NOMO-1 treated with dmso at 0.1 percent for 144 hours (cell line): ENCODE data around the gene GPR183.

Source experiments
- DNase-seq: peaks from one replicate; lab custom pipeline; 2025; ENCODE audit not compliant: unreplicated experiment; lab: John Stamatoyannopoulos, UW

GPR183 gene

DNA sequence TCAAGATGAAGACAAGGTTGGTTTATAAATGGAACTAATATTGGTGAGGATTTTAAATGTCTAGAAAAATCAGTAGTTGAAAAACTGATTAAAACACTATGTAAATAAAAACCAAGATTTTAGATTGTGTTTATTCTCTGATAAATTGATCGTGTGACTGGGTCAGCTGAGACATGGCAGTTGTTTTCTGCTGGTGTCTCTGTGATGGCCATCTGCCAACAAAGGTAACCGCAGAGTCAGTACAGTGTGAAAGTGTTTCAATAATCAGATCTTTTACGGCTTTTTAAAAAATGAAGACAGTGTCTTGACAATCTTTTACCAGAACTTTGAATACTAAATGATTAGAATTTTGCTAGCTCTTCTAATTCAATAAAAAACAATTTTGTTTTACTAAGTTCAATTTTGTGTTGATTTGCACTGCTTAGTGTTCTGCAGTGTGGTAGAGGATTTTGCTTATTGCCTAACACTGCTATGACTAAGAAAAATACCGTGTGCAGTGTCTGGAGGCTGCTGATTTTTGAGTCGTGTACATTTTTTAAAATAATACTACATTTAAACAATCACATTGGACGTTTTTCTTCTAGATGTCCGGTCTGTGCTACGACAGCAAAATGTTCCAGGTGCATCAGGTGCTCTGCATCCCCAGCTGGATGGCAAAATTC is 32.7 kb upstream of the GPR183 start:
- no peak for DNase-seq

DNA sequence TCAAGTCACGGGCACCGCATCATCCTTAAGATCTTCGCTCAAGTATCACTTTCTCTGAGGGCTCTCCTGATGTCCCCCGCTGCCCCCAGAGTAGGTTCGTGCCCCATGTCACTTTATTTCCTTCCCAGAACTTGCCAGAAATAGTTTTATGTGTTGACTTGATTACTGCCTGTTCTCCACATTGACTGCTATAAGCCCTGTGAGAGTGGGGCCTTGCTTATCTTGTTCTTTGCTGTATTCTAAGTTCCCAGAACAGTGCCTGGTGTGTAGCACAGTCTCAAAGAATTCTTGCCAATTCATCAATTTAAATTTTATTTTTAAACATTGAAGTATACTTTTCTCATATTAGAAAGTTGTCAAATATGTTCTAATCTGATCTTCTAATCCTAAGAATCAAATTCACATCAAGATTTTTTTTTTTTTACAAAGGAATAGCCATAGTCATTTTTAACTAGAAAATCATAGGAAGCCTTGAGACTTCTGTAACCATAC is 32.1 kb upstream of the GPR183 start:
- DNase-seq, result no peak

DNA sequence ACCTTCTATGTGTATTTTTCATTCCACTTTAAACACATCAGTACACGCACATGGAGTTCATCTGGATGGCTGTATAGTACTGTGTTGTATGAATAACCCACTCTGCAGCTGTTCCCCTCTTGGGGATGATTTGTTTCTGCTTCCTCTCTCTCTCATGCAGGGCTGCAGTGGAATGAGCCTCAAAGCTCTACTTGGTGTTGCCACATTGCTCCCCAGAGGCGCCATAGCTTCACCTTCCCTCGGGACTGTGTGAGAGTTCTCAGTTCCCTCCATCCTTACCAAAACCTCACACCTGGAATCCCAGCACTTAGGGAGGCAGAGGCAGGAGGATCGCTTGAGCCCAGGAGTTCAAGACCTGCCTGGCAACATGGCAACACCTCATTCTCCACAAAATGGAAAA is 28.4 kb upstream of the GPR183 start:
- DNase-seq, result no peak

DNA sequence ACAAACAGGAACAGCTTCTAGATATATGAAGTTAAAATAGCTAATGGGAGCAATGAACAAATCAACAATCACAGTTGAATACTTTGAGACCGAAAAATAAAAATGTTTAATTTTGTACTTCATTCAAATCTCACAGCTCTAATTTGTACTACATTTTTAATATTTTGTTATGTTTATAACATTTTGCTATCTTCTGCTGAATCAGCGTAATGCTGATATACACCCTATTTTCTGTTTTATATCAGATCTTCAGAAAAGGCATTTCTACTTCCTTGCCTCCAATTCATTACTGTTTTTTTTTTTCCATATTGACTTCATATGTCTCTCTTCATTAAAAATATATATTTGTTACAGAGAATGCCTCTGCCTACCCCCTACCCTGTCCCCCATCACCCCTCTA is 27.9 kb upstream of the GPR183 start:
- no peak for DNase-seq

DNA sequence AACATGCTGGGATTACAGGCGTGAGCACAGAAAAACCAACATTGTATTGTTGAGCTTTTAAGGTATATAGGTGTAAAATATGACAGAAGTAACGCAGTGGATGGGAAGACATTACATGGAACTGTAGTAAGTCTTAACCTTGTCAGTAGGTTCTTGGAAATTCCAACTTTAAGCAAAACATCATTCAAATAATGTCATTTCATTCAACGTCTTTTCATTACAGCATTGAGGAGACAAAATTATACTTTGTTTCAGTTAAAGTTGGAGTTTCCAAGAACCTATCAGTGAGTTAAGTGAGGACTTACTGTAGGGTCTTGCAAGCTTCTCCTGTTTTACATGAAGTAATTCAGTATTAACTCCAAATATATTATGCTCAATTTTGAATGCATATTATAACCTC is 27.0 kb upstream of the GPR183 start:
- no peak for DNase-seq

DNA sequence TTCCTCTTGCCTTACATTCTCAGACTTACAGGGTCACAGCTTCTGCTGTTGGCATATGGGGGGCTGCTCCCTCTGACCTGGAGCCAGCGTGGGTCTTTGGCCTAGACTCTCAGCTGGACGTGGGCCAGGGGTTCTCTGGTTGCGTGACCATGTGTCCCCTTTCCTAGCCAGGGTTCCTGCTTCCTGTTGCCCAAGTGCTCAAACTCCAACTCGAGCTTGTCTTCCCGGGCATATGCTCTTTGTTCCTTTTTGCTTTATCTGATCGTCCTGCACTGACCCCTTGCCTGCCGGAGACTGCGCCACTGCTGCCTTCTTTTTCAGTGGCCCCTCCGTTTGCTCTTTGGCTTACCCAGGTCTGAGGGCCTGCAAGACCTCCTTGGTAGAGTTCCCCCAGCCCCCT is 25.3 kb upstream of the GPR183 start:
- DNase-seq, result no peak

DNA sequence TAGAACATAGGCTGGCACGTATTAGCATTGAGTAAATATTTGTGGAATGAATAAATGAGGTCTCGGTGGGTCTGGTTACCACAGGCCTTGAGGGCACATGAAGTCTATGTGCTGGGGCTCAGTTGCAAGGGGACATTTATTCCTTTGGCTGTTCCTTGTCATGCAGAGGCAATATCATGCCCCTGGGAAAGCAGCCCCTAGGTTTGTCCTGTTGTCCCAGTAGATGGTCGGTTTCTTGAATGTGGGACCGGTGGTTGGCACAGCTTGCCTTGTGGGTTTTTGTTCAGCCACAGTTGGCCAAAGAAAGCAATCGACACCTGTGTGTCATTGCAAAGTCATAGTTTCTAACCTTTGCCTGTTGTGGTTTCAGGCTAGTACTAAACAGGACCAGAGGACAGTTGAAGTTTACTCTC is 24.7 kb upstream of the GPR183 start:
- DNase-seq, result no peak

DNA sequence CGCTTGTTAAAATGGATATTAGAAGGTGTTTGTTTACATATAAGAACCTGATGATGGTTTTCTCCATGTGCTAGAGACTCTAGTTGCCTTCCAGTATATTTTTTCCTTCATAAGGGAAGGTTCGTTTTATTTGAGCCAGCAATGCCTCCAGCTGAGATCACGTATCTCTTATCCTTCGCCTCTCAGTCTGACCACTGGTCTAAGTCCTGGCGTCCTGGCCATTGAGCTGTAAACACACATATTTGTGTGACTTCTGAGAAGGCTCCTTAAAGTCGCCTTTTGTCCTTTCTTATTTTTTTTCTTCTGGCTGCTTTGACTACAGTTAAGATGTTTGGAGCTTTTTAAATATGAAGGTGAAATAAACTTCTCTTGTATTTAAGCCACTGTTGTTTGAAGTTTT is 23.7 kb upstream of the GPR183 start:
- no peak for DNase-seq

DNA sequence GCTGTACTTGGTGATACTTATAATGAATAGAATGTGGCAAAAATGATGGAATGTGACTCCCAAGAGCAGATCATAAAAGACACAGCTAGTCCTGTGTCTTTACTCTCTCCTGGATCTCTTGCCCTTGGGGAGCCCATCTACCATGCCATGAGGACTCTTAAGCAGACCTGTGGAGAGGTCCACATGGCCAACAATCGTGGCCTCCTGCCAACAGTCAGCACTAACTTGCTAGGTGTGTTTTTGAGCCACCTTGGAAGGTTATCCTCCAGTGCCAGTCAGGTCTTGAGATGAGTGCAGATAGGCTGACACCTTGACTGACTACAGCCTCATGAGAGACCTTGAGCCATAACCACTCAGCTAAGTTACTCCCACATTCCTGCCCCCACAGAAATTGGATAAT is 22.3 kb upstream of the GPR183 start:
- DNase-seq, result no peak

DNA sequence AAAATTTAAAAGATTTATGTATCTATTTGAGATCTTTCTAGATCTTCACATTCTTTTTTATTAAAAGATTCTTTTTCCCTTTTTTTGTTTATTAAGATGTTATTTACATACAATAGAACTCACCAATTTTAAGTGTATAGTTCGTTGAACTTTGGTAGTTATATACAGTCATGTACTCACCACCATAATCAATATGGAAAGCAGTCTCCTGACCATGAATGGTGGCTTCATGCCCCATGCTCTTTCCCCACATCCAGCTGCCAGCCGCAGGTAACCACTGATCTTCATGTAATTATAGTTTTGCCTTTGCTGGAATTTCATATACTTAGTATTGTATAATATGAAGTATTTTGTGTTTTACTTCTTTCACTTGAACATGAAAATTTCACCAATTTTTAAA is 20.6 kb upstream of the GPR183 start:
- no peak for DNase-seq

DNA sequence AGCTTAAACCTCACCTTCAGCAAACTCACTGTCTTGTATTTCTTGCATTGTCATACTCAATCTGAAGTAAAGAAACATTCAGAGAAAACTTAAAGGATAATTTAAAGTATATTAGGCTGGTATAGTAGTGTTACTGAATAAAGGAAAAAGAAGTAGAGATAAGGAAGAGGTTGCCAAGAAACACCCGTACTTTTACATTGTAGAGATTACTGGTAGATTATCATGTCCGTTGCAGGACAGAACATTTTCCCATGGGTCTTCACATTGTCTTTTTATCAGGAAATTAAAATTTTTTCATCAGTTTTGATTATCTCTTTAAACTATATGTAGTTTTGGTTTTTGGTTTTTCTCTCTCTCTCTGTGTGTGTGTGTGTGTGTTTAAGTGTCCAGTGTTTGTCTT is 19.9 kb upstream of the GPR183 start:
- no peak for DNase-seq

DNA sequence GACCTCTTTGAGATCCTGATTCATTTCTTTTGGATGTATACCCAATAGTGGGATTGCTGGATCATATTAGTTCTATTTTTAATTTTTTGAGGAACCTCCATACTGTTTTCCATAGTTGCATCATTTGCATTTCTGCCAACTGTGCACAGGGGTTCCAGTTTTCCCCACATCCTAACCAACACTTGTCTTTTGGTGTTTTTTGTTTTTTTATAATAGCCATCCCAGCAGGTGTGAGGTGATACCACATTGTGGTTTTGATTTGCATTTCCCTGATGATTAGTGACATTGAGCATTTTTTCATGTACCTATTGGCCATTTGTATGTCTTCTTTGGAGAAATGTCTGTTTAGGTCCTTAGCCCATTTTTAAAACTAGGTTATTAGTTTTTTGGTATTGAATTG is 18.8 kb upstream of the GPR183 start:
- no peak for DNase-seq

DNA sequence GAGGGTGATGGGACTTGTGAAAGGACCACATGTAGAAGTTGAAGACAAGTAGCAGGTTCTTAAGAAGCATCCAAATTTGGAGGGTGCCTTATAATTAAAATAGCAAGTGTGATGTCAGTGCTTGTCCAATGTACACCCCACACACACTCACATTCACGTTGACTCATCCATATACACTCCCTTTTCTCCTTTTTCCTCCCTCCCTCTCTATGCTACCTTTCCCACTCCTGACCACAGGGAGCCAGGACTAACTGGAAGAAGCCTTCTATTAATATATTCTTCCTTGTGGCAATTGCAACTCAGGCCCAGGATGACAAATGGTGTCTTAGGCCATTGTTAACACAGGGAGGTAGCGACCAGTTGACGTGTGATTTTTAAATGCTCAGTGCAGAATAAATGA is 16.3 kb upstream of the GPR183 start:
- no peak for DNase-seq

DNA sequence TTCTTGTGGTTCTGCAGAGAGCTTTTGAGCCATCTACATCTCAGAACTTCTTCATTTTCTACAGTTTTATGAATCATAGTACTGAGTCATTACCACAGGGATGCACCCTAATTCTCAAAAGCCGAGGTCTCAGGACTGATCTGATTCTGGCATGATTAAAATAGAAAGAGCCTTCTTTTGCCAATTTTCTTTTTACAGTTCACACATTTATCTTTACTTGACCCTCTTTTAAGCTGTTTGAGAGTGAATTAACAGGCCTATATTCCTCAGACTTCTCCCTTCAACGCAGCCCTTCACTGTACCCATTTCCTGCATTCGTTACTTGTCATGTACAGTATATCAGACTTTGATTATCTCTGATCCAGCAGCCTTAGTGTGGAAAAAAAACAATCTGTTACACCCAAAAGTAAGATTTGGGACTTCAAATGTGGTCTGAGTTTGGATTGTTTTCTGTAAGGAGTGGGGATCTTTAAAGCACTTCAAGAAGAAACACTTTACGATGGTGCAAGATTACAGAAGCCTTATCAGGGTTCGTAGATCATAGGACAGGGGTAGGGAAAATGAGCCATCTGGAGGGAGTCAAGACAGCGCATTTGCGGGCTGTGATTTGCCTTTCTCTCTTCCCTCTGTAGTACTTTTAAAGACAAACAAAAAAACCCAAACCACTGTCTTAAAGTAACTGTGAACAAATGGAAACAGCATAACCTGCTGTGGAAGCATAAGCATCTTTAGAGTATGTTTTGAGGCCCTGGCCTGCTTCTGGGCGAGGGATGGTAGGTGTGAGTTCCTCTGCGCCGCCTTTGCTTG is 15.3 kb upstream of the GPR183 start:
- DNase-seq, result peak; percentile 70

DNA sequence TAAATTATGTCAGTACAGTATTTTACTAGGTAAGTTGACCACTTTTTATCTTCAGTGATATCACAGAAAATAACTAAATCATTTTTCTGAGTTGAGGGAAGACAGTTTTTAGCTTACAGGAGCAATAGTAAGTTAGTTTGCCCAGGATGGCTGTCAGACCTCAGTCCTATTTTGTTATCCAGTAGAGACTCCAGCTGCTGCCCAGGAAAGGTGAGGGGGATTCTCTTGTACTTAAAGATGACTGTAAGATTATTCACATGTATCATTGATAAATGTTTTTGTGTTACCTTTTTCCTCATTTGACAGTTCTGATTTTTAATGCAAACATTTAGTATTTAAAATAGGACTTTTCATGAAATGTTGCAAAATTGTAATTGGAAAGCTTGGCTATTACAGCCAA is 14.5 kb upstream of the GPR183 start:
- DNase-seq, result no peak

DNA sequence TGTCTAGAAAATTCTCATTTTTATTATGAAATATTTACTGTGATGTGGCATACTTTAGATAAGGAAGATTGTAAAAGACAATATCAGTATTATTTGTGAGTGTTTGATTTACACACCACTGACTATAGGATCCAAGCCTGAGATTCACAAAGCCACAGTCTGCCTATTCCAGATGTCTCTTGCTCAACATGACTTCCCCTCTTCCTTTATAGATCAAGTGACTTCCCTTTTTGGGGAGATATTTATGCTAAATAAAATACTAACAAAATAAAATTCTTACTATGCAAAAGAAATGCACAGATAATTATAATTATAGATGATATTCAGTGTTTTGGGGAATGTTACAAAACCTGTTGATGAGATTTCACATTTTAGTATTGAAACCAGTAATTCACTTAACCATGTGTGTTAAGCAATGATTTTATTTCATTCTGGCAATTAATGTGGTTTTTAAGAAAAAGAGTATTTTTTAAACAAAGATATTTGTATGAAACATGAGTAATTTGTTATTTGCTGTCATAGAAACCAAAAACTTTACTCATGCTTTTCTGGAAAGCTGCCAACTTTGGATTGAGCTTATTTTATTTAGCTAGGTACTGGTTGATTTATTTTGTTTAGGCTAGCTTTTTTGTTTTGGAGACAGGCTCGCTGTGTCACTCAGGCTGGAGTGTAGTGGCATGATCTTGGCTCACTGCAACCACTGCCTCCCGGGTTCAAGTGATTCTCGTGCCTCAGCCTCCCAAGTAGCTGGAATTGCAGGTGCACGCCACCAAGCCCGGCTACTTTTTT is 13.7 kb upstream of the GPR183 start:
- DNase-seq, result peak; percentile 69

DNA sequence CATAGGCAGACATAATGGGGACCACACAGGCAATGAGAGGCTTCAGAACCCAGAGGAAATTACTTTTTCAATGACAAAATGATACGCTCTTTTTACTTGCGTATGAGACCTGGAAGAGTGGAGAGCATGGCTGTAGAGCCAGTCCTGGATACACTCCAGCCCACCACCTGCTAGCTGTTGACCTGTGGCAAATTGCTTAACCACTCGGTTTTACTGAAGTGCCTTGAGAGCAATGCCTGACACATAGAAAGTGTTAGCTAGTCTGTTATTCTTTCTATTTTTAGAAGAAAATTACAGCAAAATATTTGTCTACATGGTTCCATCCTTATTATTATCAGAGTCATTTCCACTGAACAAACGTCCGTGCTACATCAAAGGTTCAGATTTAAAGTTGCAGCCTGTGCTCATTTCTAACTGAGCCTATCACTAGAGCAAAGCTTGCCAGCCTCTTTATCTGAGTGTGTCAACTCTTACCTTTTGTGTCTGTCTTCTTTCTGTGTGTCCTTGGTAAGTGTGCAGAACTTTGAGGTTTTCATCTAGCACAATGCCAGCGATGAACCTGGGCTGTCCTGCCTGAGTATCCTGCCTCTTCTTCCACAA is 9.6 kb upstream of the GPR183 start:
- DNase-seq, result no peak

DNA sequence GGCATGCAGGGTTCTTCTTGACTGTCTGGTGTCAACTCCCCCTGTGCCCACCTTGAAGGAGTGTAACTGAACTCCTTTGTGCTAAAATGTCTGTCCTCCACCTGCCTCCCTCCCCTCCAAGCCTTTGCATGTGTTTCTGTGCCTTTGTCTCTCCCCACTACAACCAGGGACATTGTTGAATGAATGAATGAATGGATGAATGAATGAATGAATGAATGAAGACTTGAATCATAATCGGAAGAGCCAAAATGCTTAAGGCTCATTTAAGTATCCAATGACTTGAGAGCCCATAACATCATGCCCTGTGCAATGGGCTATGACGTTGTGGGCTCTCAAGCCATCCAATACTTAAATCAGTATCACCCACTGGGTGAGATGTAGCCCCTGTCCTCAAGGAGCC is 9.0 kb upstream of the GPR183 start:
- no peak for DNase-seq

DNA sequence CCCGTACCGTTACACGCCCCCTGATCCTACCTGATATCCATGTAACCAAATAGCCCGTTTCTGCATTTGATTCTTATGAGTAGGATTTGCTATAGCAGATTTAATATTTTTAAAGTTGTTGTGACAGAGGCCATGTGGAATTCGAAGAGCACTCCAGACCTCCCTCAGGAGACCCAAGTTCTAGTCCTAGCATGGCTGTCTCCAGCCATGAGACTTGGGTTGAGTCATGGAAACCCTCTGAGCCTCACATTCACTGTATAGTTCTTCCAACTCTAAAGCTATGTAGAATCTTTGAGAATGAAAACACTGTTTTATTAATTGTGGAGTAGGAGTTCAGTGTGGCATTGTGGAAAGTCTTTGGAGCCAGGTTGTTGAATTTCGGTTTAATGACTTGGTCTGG is 8.0 kb upstream of the GPR183 start:
- no peak for DNase-seq

DNA sequence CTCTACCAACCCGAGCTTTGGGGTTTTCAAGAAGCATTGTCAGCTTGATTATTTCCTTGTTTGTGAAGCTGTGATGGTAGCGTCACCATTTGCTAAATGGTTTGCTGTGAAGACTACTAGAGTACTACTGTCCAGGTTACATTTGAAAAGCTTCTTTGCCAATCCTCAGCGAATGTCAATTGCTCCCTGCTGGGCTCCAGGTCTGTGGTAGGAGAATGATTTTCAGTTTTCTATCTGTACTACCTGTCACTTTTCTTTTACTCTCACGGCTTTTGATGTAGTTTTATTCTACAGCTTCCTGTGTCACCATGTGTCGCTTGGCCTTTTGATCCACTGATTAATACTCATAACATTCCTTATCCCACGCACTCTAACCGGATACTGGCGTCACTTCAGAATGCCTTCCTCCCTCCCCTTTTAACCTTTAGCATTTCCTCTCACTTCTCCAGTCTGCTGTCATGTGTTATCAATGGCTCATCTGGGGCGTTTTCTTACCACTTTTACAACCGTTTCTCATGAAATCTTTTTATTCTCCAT is 7.5 kb upstream of the GPR183 start:
- no peak for DNase-seq

DNA sequence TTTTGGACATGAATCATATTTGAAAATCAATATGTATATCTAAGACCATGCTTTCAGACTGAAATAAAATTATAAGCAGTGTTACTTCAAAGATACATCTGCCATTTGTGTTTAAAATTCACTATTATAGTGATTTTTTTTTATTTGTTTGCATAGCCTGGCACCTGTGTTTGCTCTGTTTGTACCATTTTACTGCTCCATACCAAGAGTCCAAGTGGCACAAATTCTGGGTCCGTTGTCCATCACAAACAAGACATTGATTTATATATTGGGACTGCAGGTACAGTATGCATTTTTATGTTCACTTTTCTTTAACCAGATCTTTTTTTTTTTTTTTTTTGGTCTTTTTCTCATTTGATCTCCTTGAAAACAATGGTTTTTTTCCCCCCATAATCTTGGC is 6.7 kb upstream of the GPR183 start:
- DNase-seq, result no peak
